ENCODE measurements around the gene FRMPD2. TPM values are rescaled to one million over a fixed set of nuclear protein-coding genes. Genes with fewer than 3 reads are reported as not detected.
"Not testable (repeated sequence)": the region's sequence is repeated elsewhere in the genome, so short reads cannot be mapped to it uniquely, and the experiment has no call there.

FRMPD2 gene
- total RNA-seq, 1 experiment from 2014 or later, result not detected

DNA sequence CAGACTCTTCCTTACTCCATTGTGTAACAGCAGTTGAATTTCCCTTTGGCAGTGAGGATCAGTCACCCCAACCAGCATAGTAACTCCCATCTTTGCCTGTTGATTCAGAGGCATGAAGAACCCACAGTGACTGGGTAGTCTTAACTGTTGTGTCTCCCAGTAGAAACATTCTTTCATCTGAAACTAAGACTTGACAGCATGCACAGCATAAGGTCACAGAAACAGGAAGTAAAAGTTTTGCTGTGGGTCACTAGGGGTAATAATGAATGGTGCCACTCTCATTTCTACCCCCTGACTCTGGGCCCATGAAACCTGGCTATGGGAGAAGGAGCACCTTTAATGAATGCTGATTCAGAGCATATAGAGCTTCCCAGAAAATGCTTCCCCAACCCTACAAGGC, 8.3 kb upstream of the FRMPD2 start:
- H3K4me1 ChIP-seq, result no peaks in the 10 kb centered on the region
- TF ChIP-seq, protein P1, sequence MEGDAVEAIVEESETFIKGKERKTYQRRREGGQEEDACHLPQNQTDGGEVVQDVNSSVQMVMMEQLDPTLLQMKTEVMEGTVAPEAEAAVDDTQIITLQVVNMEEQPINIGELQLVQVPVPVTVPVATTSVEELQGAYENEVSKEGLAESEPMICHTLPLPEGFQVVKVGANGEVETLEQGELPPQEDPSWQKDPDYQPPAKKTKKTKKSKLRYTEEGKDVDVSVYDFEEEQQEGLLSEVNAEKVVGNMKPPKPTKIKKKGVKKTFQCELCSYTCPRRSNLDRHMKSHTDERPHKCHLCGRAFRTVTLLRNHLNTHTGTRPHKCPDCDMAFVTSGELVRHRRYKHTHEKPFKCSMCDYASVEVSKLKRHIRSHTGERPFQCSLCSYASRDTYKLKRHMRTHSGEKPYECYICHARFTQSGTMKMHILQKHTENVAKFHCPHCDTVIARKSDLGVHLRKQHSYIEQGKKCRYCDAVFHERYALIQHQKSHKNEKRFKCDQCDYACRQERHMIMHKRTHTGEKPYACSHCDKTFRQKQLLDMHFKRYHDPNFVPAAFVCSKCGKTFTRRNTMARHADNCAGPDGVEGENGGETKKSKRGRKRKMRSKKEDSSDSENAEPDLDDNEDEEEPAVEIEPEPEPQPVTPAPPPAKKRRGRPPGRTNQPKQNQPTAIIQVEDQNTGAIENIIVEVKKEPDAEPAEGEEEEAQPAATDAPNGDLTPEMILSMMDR (IDR thresholded peaks at IDR 0.05; ENCODE audit: insufficient read depth in 1 of 2, low read depth in 1 of 2, low read length in 1 of 2, severe bottlenecking in 1 of 2, unreplicated experiment in 1 of 2), result no peak
- no TSS peak for BruUV-seq (replicated peaks)
- H3K36me3 ChIP-seq (ENCODE audit: control insufficient read depth, insufficient read depth, low read length), result no peaks in the 10 kb centered on the region
- Mint-ChIP-seq H3K27ac (ENCODE audit: unreplicated experiment) (no peak overlapping the region), H3K36me3 (ENCODE audit: insufficient read depth, unreplicated experiment) (no peaks in the 10 kb centered on the region), H3K4me1 (ENCODE audit: low read depth, unreplicated experiment) (peaks cover 11% of the 10 kb centered on the region), H3K27me3 (ENCODE audit: insufficient read depth, unreplicated experiment) (peaks cover 13% of the 10 kb centered on the region), H3K4me3 (ENCODE audit: unreplicated experiment) (no peak overlapping the region), H3K9me3 (ENCODE audit: unreplicated experiment) (peaks cover 12% of the 10 kb centered on the region)
- H3K9me3 ChIP-seq, result peaks cover 7% of the 10 kb centered on the region; the same call in 1 of the 2 replicates
- CTCF ChIA-PET, result no interaction called here
- no peak for DNase-seq
- POLR2A ChIA-PET, result no interaction called here
- no peak overlapping the region for H3K4me3 ChIP-seq (ENCODE audit: low read depth, low read length)
- intact Hi-C loops (cut with micrococcal nuclease; ENCODE audit: unreplicated experiment), result no loop called here
- H3K27me3 ChIP-seq (replicated peaks; ENCODE audit: control insufficient read depth, insufficient read depth, low read length), result no peaks in the 10 kb centered on the region; the same call in 1 of the 2 replicates

DNA sequence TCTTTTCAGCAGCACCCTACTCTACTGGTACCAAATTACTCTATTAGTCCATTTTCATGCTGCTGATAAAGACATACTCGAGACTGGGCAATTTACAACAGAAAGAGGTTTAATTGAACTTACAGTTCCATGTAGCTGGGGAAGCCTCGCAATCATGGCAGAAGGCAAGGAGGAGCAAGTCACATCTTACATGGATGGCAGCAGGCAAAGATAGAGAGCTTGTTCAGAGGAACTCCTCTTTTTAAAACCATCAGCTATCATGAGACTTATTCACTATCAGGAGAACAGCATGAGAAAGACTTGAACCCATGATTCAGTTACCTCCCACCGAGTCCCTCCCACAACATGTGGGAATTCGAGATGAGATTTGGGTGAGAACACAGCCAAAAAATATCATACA, 7.2 kb upstream of the FRMPD2 start:
- POLR2A ChIA-PET; H3K9me3 ChIP-seq; H3K36me3 ChIP-seq (ENCODE audit: control insufficient read depth, insufficient read depth, low read length); H3K27ac Mint-ChIP-seq (ENCODE audit: unreplicated experiment); CTCF ChIA-PET; H3K36me3 Mint-ChIP-seq (ENCODE audit: insufficient read depth, unreplicated experiment); H3K27me3 ChIP-seq (replicated peaks; ENCODE audit: control insufficient read depth, insufficient read depth, low read length); H3K4me3 ChIP-seq (ENCODE audit: low read depth, low read length); DNase-seq; BruUV-seq (replicated peaks); H3K4me1 ChIP-seq; intact Hi-C loops (cut with micrococcal nuclease; ENCODE audit: unreplicated experiment); H3K4me3 Mint-ChIP-seq (ENCODE audit: unreplicated experiment): not testable (repeated sequence)
- peaks cover 11% of the 10 kb centered on the region for H3K4me1 Mint-ChIP-seq (ENCODE audit: low read depth, unreplicated experiment)
- peaks cover 13% of the 10 kb centered on the region for H3K27me3 Mint-ChIP-seq (ENCODE audit: insufficient read depth, unreplicated experiment)
- H3K9me3 Mint-ChIP-seq (ENCODE audit: unreplicated experiment), result peaks cover 12% of the 10 kb centered on the region

DNA sequence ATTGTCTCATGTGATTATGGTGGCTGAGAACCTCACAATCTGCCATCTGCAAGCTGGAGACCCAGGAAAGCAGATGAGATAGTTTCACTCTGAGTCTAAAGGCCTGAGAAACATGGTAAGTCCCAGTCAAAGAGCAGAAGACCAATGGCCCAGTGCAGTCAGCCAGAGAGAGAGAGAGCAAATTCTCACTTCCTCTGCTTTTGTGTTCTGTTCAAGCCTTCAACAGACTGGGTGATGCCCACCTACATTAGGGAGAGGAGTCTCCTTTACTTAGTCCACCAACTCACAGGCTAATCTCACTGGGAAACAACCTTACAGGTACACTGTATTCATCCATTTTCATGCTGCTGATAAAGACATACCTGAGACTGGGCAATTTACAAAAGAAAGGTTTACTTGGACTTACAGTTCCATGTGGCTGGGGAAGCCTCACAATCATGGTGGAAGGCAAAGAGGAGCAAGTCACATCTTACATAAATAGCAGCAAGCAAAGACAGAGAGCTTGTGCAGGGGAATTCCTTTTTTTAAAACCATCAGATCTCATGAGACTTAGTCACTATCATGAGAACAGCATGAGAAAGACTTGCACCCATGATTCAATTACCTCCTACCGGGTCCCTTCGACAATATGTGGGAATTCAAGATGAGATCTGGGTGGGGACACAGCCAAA, 4.7 kb upstream of the FRMPD2 start:
- POLR2A ChIA-PET, result no interaction called here
- no peak for DNase-seq
- Mint-ChIP-seq H3K36me3 (ENCODE audit: insufficient read depth, unreplicated experiment) (no peaks in the 10 kb centered on the region), H3K4me1 (ENCODE audit: low read depth, unreplicated experiment) (no peaks in the 10 kb centered on the region), H3K27me3 (ENCODE audit: insufficient read depth, unreplicated experiment) (peaks cover 3% of the 10 kb centered on the region), H3K4me3 (ENCODE audit: unreplicated experiment) (no peak overlapping the region), H3K27ac (ENCODE audit: unreplicated experiment) (no peak overlapping the region), H3K9me3 (ENCODE audit: unreplicated experiment) (peaks cover 10% of the 10 kb centered on the region)
- Histone ChIP-seq H3K27me3 (replicated peaks; ENCODE audit: control insufficient read depth, insufficient read depth, low read length) (no peaks in the 10 kb centered on the region), H3K4me3 (ENCODE audit: low read depth, low read length) (no peak overlapping the region), H3K9me3 (peaks cover 7% of the 10 kb centered on the region; the same call in 1 of the 2 replicates), H3K4me1 (no peaks in the 10 kb centered on the region), H3K36me3 (ENCODE audit: control insufficient read depth, insufficient read depth, low read length) (no peaks in the 10 kb centered on the region)
- CTCF ChIA-PET, result no interaction called here
- no TSS peak for BruUV-seq (replicated peaks)
- TF ChIP-seq, protein P1 (IDR thresholded peaks at IDR 0.05; ENCODE audit: insufficient read depth in 1 of 2, low read depth in 1 of 2, low read length in 1 of 2, severe bottlenecking in 1 of 2, unreplicated experiment in 1 of 2), result no peak
- intact Hi-C loops (cut with micrococcal nuclease; ENCODE audit: unreplicated experiment), result no loop called here

Data from Caco-2 (cell line).